Colonic mucosa (tissue), 4 donors: ENCODE results near the gene UNC5B. TPM values are rescaled to one million over a fixed set of nuclear protein-coding genes. Genes with fewer than 3 reads are reported as not detected.
A peak's percentile ranks its signal among the peaks of the same experiment; 100 is the strongest.

ENCODE experiments used
- DNase-seq: peaks from one replicate; pipeline ENCODE4 v3.0.0-alpha.2; 2020
- H3K27ac ChIP-seq: fragments of 200-600 bp; one replicate; pipeline ENCODE4 v1.8.0; 2021
- H3K27me3 ChIP-seq: fragments of 200-600 bp; one replicate; pipeline ENCODE4 v1.8.0; 2021
- H3K36me3 ChIP-seq: fragments of 200-600 bp; one replicate; pipeline ENCODE4 v1.8.0; 2021
- H3K4me1 ChIP-seq: fragments of 200-600 bp; one replicate; pipeline ENCODE4 v1.8.0; 2021; ENCODE audit warnings: mild to moderate bottlenecking
- H3K4me3 ChIP-seq: fragments of 200-600 bp; one replicate; pipeline ENCODE4 v1.8.0; 2021
- H3K9ac ChIP-seq, 2 donors: one replicate each; pipeline ENCODE4 v1.7.0; 2013; ENCODE audit warnings: control low read depth in 2 of 2, low read depth in 2 of 2, low read length in 2 of 2
- H3K9me3 ChIP-seq: fragments of 200-600 bp; one replicate; pipeline ENCODE4 v1.8.0; 2021
- CTCF ChIP-seq: fragments of 200-600 bp; IDR thresholded peaks from one replicate; pipeline ENCODE4 v1.8.0; 2022; ENCODE audit warnings: antibody characterized with exemption, mild to moderate bottlenecking
- intact Hi-C: fragments of 100-400 bp; cut with DNase I; formaldehyde crosslinking; loops from one replicate; pipeline ENCODE4 v1.14.1; 2022
- total RNA-seq, 2 donors: library from RNA; stranded (reverse); fragmentation: NEBNext Ultra II Directional in 1 of 2; extraction: Animal tissue kit (Norgen Biotek cat#: 25700) in 1 of 2; gene quantifications; one replicate each; pipeline ENCODE4 v1.2.1, GENCODE V29; 2021
- donor health status: healthy.
- donor health status: DM: no; HTN: no; CAD: no.
- donor health status: DM: no; HTN: no; CAD: no.

The UNC5B gene
- total RNA-seq, 2 donors from 2014 or later = 18.4 to 18.5 TPM

GRCh38 chr10:71316056-71316785 is 103.9 kb downstream of the UNC5B start:
- no peak overlapping the region for H3K4me3 ChIP-seq
- no peaks in the 10 kb centered on the region for H3K9me3 ChIP-seq
- H3K4me1 ChIP-seq = peaks cover 6% of the 10 kb centered on the region
- H3K27me3 ChIP-seq = no peaks in the 10 kb centered on the region
- no peak for TF ChIP-seq CTCF
- H3K27ac ChIP-seq = no peak overlapping the region
- intact Hi-C loops = loop anchor here (5.0 kb wide), 1 partner anchor 61 kb away; no protein-coding TSS in a partner anchor
- H3K36me3 ChIP-seq = no peaks in the 10 kb centered on the region
- no peak for DNase-seq
- H3K9ac ChIP-seq = no peak overlapping the region

- Histone ChIP-seq H3K9me3 (no peaks in the 10 kb centered on the region), H3K36me3 (no peaks in the 10 kb centered on the region), H3K27ac (no peak overlapping the region), H3K4me3 (no peak overlapping the region), H3K4me1 (peaks cover 6% of the 10 kb centered on the region), H3K9ac (no peak overlapping the region), H3K27me3 (no peaks in the 10 kb centered on the region)
- no peak for TF ChIP-seq CTCF
- DNase-seq = no peak
- intact Hi-C loops = loop anchor here (5.0 kb wide), 1 partner anchor 61 kb away; no protein-coding TSS in a partner anchor
These were observed 104.4 kb downstream of the UNC5B start for GRCh38 chr10:71316786-71317160.

GRCh38 chr10:71317739-71318138 is 105.4 kb downstream of the UNC5B start:
- peaks cover 6% of the 10 kb centered on the region for H3K4me1 ChIP-seq
- H3K9me3 ChIP-seq = no peaks in the 10 kb centered on the region
- no peaks in the 10 kb centered on the region for H3K36me3 ChIP-seq
- no peak overlapping the region for H3K9ac ChIP-seq
- no peak for DNase-seq
- intact Hi-C loops = loop anchor here (5.0 kb wide), 1 partner anchor 60 kb away; no protein-coding TSS in a partner anchor
- H3K27ac ChIP-seq = no peak overlapping the region
- no peak for TF ChIP-seq CTCF
- no peaks in the 10 kb centered on the region for H3K27me3 ChIP-seq
- H3K4me3 ChIP-seq = no peak overlapping the region

GRCh38 chr10:71319042-71319799 is 106.9 kb downstream of the UNC5B start, which contains the start of gene SLC29A3:
Gene SLC29A3 (plus strand): TSS chr10:71319259. CDS start chr10:71319310, 51 bp downstream.
- DNase-seq = peak; percentile 87
- Histone ChIP-seq H3K36me3 (no peaks in the 10 kb centered on the region), H3K27ac (peak within 1 kb of the TSS; percentile 41), H3K4me1 (peaks cover 6% of the 10 kb centered on the region), H3K27me3 (no peaks in the 10 kb centered on the region), H3K4me3 (peak within 1 kb of the TSS; percentile 67), H3K9ac (peak within 1 kb of the TSS; percentile 67 to 86), H3K9me3 (no peaks in the 10 kb centered on the region)
- intact Hi-C loops = loop anchor here (5.0 kb wide), 1 partner anchor 58 kb away; no protein-coding TSS in a partner anchor
- peak; percentile 54 for TF ChIP-seq CTCF

- H3K27ac ChIP-seq = no peak overlapping the region
These were observed 107.5 kb downstream of the UNC5B start for GRCh38 chr10:71319800-71320392.

More at GRCh38 chr10:71319800-71320392, 107.5 kb downstream of the UNC5B start:
- H3K9ac ChIP-seq = peak overlapping the region; percentile 67 to 86
- intact Hi-C loops = loop anchor here (5.0 to 10.0 kb wide), 2 partner anchors 57 to 175 kb away; no protein-coding TSS in a partner anchor
- H3K27me3 ChIP-seq = no peaks in the 10 kb centered on the region
- TF ChIP-seq CTCF = no peak
- no peaks in the 10 kb centered on the region for H3K9me3 ChIP-seq
- H3K36me3 ChIP-seq = no peaks in the 10 kb centered on the region
- peak overlapping the region; percentile 67 for H3K4me3 ChIP-seq
- no peak for DNase-seq
- H3K4me1 ChIP-seq = peaks cover 6% of the 10 kb centered on the region
